Colonic mucosa (tissue), 4 donors: ENCODE measurements around the gene ZNF513. TPM values are rescaled to one million over a fixed set of nuclear protein-coding genes. Genes with fewer than 3 reads are reported as not detected.

Source experiments
- DNase-seq: peaks from one replicate; pipeline ENCODE4 v3.0.0-alpha.2; 2020
- H3K27ac ChIP-seq: fragments of 200-600 bp; one replicate; pipeline ENCODE4 v1.8.0; 2021
- H3K27me3 ChIP-seq: fragments of 200-600 bp; one replicate; pipeline ENCODE4 v1.8.0; 2021
- H3K36me3 ChIP-seq: fragments of 200-600 bp; one replicate; pipeline ENCODE4 v1.8.0; 2021
- H3K4me1 ChIP-seq: fragments of 200-600 bp; one replicate; pipeline ENCODE4 v1.8.0; 2021; ENCODE audit warnings: mild to moderate bottlenecking
- H3K4me3 ChIP-seq: fragments of 200-600 bp; one replicate; pipeline ENCODE4 v1.8.0; 2021
- H3K9ac ChIP-seq, 2 donors: one replicate each; pipeline ENCODE4 v1.7.0; 2013; ENCODE audit warnings: control low read depth in 2 of 2, low read depth in 2 of 2, low read length in 2 of 2
- H3K9me3 ChIP-seq: fragments of 200-600 bp; one replicate; pipeline ENCODE4 v1.8.0; 2021
- intact Hi-C: fragments of 100-400 bp; cut with DNase I; formaldehyde crosslinking; loops from one replicate; pipeline ENCODE4 v1.14.1; 2022
- total RNA-seq, 2 donors: library from RNA; stranded (reverse); fragmentation: NEBNext Ultra II Directional in 1 of 2; extraction: Animal tissue kit (Norgen Biotek cat#: 25700) in 1 of 2; gene quantifications; one replicate each; pipeline ENCODE4 v1.2.1, GENCODE V29; 2021
- TF ChIP-seq, protein P1 (sequence below): fragments of 200-600 bp; IDR thresholded peaks from one replicate; pipeline ENCODE4 v1.8.0; 2022; ENCODE audit warnings: antibody characterized with exemption, mild to moderate bottlenecking
- donor health status: healthy.
- donor health status: DM: no; HTN: no; CAD: no.
- donor health status: DM: no; HTN: no; CAD: no.

Gene ZNF513
- total RNA-seq, 2 donors from 2014 or later, result 21.7 to 24.5 TPM

DNA sequence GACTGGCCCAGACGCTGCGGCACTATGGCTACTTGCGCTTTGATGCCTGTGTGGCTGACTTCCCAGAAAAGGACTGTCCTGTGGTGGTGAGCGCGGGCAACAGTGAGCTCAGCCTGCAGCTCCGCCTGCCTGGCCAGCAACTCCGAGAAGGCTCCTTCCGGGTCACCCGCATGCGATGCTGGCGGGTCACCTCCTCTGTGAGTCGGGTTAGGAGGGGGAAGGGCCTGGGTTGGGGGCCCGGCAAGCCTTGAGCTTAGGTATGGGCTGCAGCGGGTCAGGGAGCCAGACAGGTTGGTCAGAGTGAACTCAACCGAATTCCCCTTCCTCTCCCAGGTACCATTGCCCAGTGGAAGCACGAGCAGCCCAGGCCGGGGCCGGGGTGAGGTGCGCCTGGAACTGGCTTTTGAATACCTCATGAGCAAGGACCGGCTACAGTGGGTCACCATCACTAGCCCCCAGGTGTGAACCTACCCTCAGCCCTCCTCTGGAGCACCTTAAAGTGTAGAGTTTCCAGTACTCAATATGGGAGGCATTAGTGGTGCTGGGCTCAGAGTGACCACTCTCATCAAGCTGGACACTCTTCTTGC, 4.9 kb downstream of the ZNF513 start:
- Histone ChIP-seq H3K4me1 (peaks cover 10% of the 10 kb centered on the region), H3K27ac (no peak overlapping the region), H3K27me3 (no peaks in the 10 kb centered on the region), H3K9me3 (no peaks in the 10 kb centered on the region), H3K4me3 (no peak overlapping the region), H3K9ac (no peak overlapping the region), H3K36me3 (peaks cover 14% of the 10 kb centered on the region)
- TF ChIP-seq, protein P1, sequence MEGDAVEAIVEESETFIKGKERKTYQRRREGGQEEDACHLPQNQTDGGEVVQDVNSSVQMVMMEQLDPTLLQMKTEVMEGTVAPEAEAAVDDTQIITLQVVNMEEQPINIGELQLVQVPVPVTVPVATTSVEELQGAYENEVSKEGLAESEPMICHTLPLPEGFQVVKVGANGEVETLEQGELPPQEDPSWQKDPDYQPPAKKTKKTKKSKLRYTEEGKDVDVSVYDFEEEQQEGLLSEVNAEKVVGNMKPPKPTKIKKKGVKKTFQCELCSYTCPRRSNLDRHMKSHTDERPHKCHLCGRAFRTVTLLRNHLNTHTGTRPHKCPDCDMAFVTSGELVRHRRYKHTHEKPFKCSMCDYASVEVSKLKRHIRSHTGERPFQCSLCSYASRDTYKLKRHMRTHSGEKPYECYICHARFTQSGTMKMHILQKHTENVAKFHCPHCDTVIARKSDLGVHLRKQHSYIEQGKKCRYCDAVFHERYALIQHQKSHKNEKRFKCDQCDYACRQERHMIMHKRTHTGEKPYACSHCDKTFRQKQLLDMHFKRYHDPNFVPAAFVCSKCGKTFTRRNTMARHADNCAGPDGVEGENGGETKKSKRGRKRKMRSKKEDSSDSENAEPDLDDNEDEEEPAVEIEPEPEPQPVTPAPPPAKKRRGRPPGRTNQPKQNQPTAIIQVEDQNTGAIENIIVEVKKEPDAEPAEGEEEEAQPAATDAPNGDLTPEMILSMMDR, result no peak
- intact Hi-C loops, result no loop called here
- no peak for DNase-seq

DNA sequence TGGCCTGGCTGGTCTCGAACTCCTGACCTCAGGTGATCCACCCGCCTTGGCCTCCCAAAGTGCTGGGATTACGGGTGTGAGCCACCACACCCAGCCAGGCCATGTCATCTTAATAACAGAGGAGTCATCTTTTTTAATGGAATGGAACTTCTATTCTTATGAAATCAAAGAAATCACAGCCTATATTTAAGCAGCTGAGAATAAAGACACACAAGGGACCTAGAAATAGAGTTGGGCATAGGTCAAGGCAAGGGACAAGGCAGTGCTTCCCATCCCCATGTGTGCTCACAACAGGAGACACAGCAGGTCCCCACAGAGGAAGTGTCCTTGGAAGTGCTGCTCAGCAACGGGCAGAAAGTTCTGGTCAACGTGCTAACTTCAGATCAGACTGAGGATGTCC, 7.0 kb downstream of the ZNF513 start:
- Histone ChIP-seq H3K9ac (no peak overlapping the region), H3K27ac (no peak overlapping the region), H3K27me3 (no peaks in the 10 kb centered on the region), H3K36me3 (peaks cover 14% of the 10 kb centered on the region), H3K9me3 (no peaks in the 10 kb centered on the region), H3K4me3 (no peak overlapping the region), H3K4me1 (peaks cover 17% of the 10 kb centered on the region)
- intact Hi-C loops, result no loop called here
- DNase-seq, result no peak
- TF ChIP-seq, protein P1, result no peak

DNA sequence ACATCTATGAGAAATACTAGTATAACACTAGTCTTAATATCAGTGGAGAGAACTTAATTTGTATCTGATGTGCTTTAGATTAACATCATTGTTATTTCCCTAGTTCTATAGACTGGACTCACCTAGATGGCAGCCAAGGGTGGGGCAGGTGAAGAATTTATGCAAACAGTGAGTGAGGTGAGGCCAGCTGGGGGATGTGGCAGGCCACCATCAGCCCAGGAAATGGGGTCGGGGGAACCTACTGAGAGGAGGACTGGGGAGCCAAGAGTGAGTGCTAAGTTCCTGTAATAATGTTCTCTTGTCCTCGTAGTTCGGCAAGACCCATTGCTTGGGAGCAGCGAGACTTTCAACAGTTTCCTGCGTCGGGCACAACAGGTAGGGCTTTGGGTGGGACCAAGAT, 7.6 kb downstream of the ZNF513 start:
- peaks cover 14% of the 10 kb centered on the region for H3K36me3 ChIP-seq
- no peaks in the 10 kb centered on the region for H3K9me3 ChIP-seq
- intact Hi-C loops, result no loop called here
- DNase-seq, result no peak
- no peaks in the 10 kb centered on the region for H3K27me3 ChIP-seq
- no peak overlapping the region for H3K9ac ChIP-seq
- no peak overlapping the region for H3K4me3 ChIP-seq
- H3K4me1 ChIP-seq, result peaks cover 17% of the 10 kb centered on the region
- TF ChIP-seq, protein P1, result no peak
- H3K27ac ChIP-seq, result no peak overlapping the region

DNA sequence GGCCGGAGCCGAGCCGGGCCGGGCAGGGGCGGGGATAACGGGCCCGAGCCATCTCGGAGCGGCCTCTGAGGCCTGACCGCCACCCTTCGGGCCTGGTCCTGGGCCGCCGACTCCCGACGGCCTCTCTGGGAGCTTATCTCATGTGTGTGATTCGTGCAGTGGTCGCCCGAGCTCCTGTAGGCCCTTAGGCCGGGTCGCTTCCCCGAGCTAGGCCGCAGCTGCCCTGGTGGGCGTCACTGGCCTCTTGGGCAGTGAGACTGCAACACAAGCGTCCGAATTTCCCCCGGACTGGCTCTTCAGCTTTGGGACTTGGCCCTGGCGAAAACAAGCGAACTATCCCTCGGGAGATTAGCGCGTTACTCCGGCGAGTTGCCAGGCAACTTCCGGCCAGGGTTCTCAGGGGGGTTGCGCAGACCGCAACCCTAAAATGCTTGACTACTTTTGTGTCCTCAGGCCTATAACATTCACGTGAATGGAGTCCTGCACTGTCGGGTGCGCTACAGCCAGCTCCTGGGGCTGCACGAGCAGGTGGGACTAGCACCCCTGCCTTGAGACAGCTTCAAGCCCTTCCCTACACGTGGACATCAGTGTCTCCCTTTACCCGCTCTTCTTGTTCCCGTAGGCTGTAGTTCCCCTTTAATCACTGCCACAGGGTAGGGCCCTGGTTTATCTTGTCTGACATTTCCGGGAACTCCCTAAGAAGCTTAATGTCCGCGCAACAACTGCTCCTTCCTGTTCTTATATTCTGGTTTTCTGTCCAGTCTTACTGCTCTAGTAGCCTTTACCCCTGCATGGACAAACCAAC, 9.5 kb downstream of the ZNF513 start:
- Histone ChIP-seq H3K9me3 (no peaks in the 10 kb centered on the region), H3K4me3 (peak overlapping the region; percentile 84), H3K4me1 (peaks cover 17% of the 10 kb centered on the region), H3K36me3 (peaks cover 19% of the 10 kb centered on the region), H3K9ac (peak overlapping the region; percentile 97 to 98), H3K27ac (peak overlapping the region; percentile 92), H3K27me3 (no peaks in the 10 kb centered on the region)
- DNase-seq, result peak; percentile 68
- TF ChIP-seq, protein P1, result no peak
- intact Hi-C loops, result no loop called here

DNA sequence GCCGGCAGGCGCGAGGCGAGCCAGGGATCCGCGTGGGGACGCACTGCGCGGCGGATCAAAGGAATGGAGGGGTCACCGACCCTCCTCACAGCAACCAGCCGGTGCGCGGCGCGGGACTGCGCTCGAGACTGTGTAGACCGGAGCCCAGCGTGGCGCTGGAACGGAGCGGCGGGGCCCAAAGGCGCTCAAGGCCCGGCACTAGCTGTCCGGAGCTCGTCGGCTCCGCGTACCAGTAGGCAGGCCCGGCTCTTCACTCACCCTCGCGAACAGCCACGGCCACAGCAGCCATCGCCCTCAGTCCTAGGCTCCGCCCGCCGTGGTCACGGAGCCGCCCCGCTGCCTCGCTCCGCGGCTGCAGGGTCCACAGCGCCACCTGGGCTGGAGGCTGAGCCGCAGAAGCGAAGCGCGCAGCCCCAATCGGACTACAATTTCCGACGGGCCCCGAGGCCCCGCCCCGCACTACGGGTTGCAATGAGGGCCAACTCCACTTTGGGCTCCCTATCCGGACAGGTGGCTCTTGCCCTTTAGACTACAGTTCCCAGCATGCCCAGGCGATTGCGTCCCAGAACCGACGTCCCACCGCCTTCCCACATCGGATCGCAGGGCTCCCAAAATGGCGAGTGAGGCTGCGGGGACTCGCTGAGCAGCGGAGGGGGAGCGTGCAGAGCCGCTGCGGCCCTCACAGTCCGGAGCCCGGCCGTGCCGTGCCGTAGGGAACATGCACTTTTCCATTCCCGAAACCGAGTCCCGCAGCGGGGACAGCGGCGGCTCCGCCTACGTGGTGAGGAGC, 10.3 kb downstream of the ZNF513 start, which contains the start of the genes EIF2B4 and SNX17:
Gene EIF2B4 (minus strand): TSS at position 313 of the 790 bp plus-strand sequence. CDS start 24 bp downstream, at position 289.
Gene SNX17 (plus strand): TSS at position 591 of the 790 bp plus-strand sequence. CDS start 128 bp downstream, at position 719.
- H3K9ac ChIP-seq, result peak within 1 kb of the TSS; percentile 97 to 98
- H3K4me1 ChIP-seq, result peaks cover 17% of the 10 kb centered on the region
- no peaks in the 10 kb centered on the region for H3K9me3 ChIP-seq
- H3K4me3 ChIP-seq, result peak within 1 kb of the TSS; percentile 84
- DNase-seq, result peak; percentile 100
- H3K27me3 ChIP-seq, result no peaks in the 10 kb centered on the region
- intact Hi-C loops, result no loop called here
- peak within 1 kb of the TSS; percentile 92 for H3K27ac ChIP-seq
- peaks cover 16% of the 10 kb centered on the region for H3K36me3 ChIP-seq
- TF ChIP-seq, protein P1, result peak; percentile 37
